NCI-H524 (cell line): ENCODE measurements around the gene OR2L13.
"Not testable (repeated sequence)": the region's sequence is repeated elsewhere in the genome, so short reads cannot be mapped to it uniquely, and the experiment has no call there.

Experiments
- DNase-seq, 2 experiments: peaks; one replicate each; lab custom pipeline; 2025; lab: John Stamatoyannopoulos, UW

The OR2L13 gene

GRCh38 chr1:248094884-248095283 lies at the start of gene OR2L13:
Gene OR2L13 (plus strand): TSS chr1:248095184. CDS start chr1:248099376, 4,192 bp downstream.
- no peak for DNase-seq

GRCh38 chr1:248045209-248045608 lies 49.8 kb upstream of the OR2L13 start:
- no peak for DNase-seq

- no peak for DNase-seq
These were observed 48.4 kb upstream of the OR2L13 start, which contains the start of gene OR2L3 for GRCh38 chr1:248046536-248046935. Gene OR2L3 (plus strand): TSS chr1:248046836. CDS start chr1:248060682, 13,846 bp downstream.

GRCh38 chr1:248047008-248047407 lies 48.0 kb upstream of the OR2L13 start:
- no peak for DNase-seq

GRCh38 chr1:248054671-248055070 lies 40.3 kb upstream of the OR2L13 start:
- DNase-seq = no peak

GRCh38 chr1:248055261-248055660 lies 39.7 kb upstream of the OR2L13 start:
- no peak for DNase-seq

GRCh38 chr1:248065071-248065470 lies 29.9 kb upstream of the OR2L13 start:
- DNase-seq = no peak

- no peak for DNase-seq
These were observed 29.4 kb upstream of the OR2L13 start for GRCh38 chr1:248065604-248066003.

- not testable (repeated sequence) for DNase-seq
These were observed 11.1 kb upstream of the OR2L13 start for GRCh38 chr1:248083864-248084263.

GRCh38 chr1:248098529-248098928 lies 3.5 kb downstream of the OR2L13 start:
- DNase-seq = no peak

- no peak for DNase-seq
These were observed 7.9 kb downstream of the OR2L13 start for GRCh38 chr1:248102847-248103246.

GRCh38 chr1:248111157-248111556 lies 16.2 kb downstream of the OR2L13 start:
- no peak for DNase-seq

GRCh38 chr1:248114890-248115289 lies 19.9 kb downstream of the OR2L13 start:
- DNase-seq = no peak

GRCh38 chr1:248127653-248128052 lies 32.7 kb downstream of the OR2L13 start:
- DNase-seq = no peak

GRCh38 chr1:248136811-248137210 lies 41.8 kb downstream of the OR2L13 start:
- DNase-seq = no peak

- DNase-seq = no peak
These were observed 45.9 kb downstream of the OR2L13 start for GRCh38 chr1:248140846-248141245.

GRCh38 chr1:248143311-248143710 lies 48.3 kb downstream of the OR2L13 start:
- DNase-seq = no peak

GRCh38 chr1:248144513-248145198 lies 49.7 kb downstream of the OR2L13 start, which contains the start of gene OR2M5:
Gene OR2M5 (plus strand): TSS chr1:248145148. CDS start chr1:248145148, 0 bp downstream.
- no peak for DNase-seq
